Frontal cortex (tissue), 4 donors: ENCODE results near the gene NDUFAF2. TPM values are rescaled to one million over a fixed set of nuclear protein-coding genes. Genes with fewer than 3 reads are reported as not detected.
"Not testable (repeated sequence)": the region's sequence is repeated elsewhere in the genome, so short reads cannot be mapped to it uniquely, and the experiment has no call there.

Experiments
- DNase-seq, 2 donors: peaks; one replicate each; pipeline ENCODE4 v3.0.0; 2012; ENCODE audit warnings: low spot score in 2 of 2
- FAIRE-seq: peaks from 2 replicates; lab custom pipeline; 2012; peaks lifted over from hg19 to GRCh38; lab: Jason Lieb, UNC
- total RNA-seq: library from RNA; depleted of rRNA; stranded (reverse); fragments of >200 nt; gene quantifications from one replicate; pipeline ENCODE4 v1.2.3, GENCODE V29; 2014
- donor health status: control.
- donor health status: control.
- donor health status: control.

Gene NDUFAF2
- total RNA-seq, result 20.4 TPM

GRCh38 chr5:60944904-60945812, at the start of gene NDUFAF2, which contains the start of gene ERCC8:
NDUFAF2 (plus strand) TSS chr5:60945205; CDS start chr5:60945256, 51 bp downstream.
ERCC8 (minus strand) TSS chr5:60945070; CDS start chr5:60945008, 62 bp downstream.
- DNase-seq, result peak; percentile 85 to 92
- FAIRE-seq, result no peak

DNA sequence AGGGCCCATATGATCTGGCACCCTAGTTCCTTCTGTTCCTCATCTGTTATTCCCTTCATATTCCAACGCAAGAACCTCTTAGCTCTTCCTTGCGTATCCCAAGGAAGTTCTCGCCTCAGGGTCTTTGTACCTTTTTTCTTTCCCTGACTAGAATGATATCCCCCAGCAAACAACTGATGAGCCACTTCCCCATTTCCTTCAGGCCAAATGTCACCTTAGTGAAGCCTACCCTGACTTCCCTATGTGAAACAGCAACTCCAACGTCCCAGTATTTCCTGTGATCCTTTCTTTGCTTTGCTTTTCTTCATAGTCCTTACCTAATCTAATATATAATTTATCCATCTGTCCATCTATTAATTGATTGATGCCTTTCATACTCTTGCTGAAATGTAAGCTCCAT, 48.0 kb upstream of the NDUFAF2 start:
- no peak for DNase-seq
- FAIRE-seq, result no peak

- no peak for FAIRE-seq
- DNase-seq, result no peak
These were observed 41.6 kb upstream of the NDUFAF2 start for GRCh38 chr5:60903356-60903755.

GRCh38 chr5:60916646-60917045, 28.4 kb upstream of the NDUFAF2 start:
- FAIRE-seq (no peak), DNase-seq (no peak)

DNA sequence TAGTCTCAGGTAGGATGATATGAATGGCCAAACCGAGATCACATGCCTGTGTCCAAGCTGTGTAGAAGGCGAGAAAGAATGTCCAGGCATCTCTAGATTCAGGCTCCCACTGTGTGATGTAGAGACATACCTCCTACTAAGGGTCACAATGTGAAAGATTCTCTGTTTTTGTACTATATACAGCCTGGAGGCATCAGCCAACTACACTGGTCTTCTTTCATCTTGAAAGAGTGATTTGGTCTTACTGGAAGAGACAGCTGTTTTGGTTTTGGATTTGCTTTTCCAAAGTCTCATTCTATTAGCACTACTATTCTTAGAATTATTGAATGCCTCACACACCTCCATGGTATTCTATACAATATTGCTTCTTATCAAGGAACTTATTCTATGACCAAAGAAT, 26.5 kb upstream of the NDUFAF2 start:
- FAIRE-seq (no peak), DNase-seq (no peak)

DNA sequence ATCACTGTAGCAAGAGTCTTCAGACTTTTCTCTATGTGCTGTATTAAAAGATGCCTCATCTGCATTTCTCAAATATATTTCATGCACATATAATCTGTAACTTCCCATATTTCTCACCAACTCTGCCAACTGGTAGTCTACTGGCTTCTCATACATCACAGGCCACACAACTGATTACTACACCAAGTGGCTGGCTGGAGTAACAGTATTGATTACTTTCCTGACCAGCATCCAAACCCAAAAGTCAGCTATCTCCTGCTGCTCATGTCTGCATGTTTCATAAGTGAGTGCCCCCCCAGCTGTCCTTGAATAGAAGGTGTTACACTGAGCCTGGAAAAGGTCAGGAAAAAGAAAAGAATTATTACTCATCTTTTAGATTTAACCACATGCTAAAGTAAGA, 17.6 kb upstream of the NDUFAF2 start:
- DNase-seq (no peak), FAIRE-seq (no peak)

- FAIRE-seq, result peak; percentile 91
- no peak for DNase-seq
These were observed 16.0 kb upstream of the NDUFAF2 start for GRCh38 chr5:60929024-60929423.

DNA sequence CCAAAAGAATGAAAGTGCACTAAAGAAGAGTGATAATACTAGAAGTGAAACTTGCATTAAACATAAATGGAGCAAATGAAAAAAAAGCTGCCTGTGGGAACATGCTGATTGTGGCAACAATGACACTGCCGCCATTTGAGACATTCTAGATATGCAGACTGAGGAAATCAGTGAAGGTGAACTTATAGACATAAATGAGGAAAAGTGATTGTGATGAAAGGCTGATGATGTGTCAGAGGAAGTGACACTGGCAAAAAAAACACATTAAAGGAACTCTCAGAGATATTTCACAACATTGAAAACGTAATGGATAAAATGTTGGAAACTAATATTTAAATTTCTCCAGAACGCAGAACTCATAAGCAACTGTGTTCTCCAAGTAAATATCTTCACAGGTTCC, 1.4 kb upstream of the NDUFAF2 start:
- no peak for FAIRE-seq

DNA sequence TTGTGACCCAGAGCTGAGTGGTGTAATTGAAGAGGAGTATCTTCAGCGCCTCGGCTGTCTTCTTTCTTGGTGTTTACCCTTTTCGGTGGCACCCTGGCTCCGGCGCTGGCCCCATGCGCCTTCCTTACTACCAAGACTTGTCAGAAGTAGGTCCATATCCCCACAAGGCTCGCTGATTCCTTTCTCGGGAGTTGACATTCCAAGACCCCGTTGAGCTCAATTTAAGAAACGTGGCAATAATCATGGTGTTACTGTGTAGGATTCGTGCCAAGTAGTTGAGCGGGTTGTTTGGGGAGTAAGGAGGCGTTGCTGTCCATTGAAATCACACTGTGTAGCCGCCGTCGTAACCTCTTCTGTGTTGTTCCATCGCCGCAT, 795 bp downstream of the NDUFAF2 start:
- DNase-seq, result peak in 1 of 2 donors; percentile 11
- FAIRE-seq, result no peak

More for the DNA sequence above, 1.4 kb upstream of the NDUFAF2 start:
- no peak for DNase-seq

DNA sequence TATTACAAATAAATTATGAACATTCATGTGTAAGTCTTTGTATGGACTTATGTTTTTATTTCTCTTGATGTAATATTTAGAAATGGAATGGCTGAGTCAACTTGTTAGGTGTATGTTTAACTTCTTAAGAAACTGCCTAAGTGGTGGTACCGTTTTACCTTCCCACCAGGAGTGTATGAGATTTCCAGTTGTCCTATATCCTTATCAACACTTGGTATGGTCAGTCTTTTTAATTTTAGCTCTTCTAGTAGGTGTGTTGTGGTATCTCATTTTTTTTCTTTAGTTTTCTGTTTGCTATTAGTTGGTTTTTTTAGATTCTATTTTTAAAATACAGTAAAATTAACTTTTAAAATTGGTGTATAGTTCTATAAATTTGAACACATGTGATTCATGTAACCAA, 3.7 kb downstream of the NDUFAF2 start:
- FAIRE-seq, result no peak

GRCh38 chr5:60955239-60955638, 10.2 kb downstream of the NDUFAF2 start:
- DNase-seq, result no peak
- FAIRE-seq, result no peak

More for the DNA sequence above, 3.7 kb downstream of the NDUFAF2 start:
- DNase-seq, result no peak

GRCh38 chr5:60958088-60958487, 13.1 kb downstream of the NDUFAF2 start:
- FAIRE-seq (no peak), DNase-seq (no peak)

GRCh38 chr5:60958712-60959111, 13.7 kb downstream of the NDUFAF2 start:
- DNase-seq, result no peak
- FAIRE-seq, result no peak

DNA sequence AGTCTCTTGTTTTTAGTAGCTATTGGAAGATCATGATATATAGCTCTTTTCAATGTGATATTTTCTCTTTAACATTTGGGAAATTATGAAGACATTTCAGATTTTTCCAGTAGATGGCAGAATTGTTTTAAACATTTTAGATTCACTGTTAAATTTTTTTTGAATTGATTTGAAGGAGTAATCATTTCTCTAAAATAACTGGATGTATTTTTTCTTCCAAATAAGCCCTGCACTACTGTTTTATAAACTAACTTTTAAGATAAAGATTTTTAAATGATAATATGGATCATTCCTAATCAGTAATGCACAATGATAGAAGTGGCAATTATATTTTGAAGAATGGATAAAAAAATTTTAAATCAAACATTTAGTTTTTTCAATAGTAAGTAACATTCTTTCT, 14.2 kb downstream of the NDUFAF2 start:
- FAIRE-seq, result peak; percentile 94
- no peak for DNase-seq

DNA sequence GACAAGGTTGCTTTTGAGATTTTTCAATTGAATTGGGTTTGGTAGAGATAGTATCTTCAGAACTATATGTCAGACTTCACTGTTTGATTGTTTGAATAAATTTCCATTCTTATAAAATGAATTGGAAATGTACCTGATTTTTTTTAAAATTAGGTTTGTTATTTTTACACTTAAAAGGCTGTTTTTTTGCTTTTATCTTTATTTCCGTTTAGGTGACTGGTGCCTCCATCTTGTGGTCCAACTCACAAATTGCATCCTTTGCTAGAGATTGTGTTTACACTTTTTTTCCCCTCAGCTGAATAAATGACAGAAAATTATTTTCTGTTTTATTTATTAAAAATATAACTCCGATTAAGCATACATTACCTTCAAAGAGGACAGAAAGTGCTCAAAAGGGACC, 15.6 kb downstream of the NDUFAF2 start:
- FAIRE-seq (peak; percentile 64), DNase-seq (no peak)

DNA sequence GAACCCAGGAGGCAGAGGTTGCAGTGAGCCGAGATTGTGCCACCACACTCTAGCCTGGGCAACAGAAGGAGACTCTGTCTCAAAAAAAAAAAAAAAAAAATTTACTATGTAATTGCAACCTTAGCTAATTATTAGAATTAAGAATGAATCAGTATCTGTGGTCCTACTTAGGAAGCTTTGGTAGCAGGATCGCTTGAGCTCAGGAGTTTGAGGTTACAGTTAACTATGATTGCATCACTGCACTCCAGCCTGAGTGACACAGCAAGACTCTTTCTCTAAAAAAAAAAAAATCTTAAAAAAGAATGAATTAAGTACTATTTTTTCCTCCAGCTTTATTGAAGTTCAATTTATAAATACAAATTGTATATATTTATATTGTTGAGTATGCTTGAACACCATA, 16.7 kb downstream of the NDUFAF2 start:
- FAIRE-seq (no peak), DNase-seq (no peak)

- DNase-seq (no peak), FAIRE-seq (no peak)
These were observed 27.2 kb downstream of the NDUFAF2 start for GRCh38 chr5:60972231-60972630.

GRCh38 chr5:60977956-60978737, 33.1 kb downstream of the NDUFAF2 start:
- FAIRE-seq (no peak), DNase-seq (no peak)

- FAIRE-seq, result no peak
- no peak for DNase-seq
These were observed 34.0 kb downstream of the NDUFAF2 start for GRCh38 chr5:60978968-60979367.

GRCh38 chr5:60980511-60980910, 35.5 kb downstream of the NDUFAF2 start:
- FAIRE-seq (no peak), DNase-seq (no peak)

- DNase-seq, FAIRE-seq: not testable (repeated sequence)
These were observed 37.1 kb downstream of the NDUFAF2 start for GRCh38 chr5:60982127-60982526.
